GM19395 (cell line): Measurements from ENCODE around the gene TGIF1.
"Not testable (repeated sequence)": the region's sequence is repeated elsewhere in the genome, so short reads cannot be mapped to it uniquely, and the experiment has no call there.

Experiments
- ATAC-seq: cut with Tn5 transposase; IDR thresholded peaks from one replicate; pipeline ENCODE4 v1.9.1; 2021; ENCODE audit warnings: mild to moderate bottlenecking, moderate library complexity; ENCODE audit not compliant: unreplicated experiment

The TGIF1 gene

GRCh38 chr18:3455090-3455635 lies 5.2 kb downstream of the TGIF1 start:
- ATAC-seq: no peak

- ATAC-seq: no peak
These were observed 6.1 kb downstream of the TGIF1 start for GRCh38 chr18:3455907-3456685.

- ATAC-seq: no peak
These were observed 6.7 kb downstream of the TGIF1 start for GRCh38 chr18:3456686-3457069.

GRCh38 chr18:3457261-3457724 lies 7.3 kb downstream of the TGIF1 start:
- no peak for ATAC-seq

- ATAC-seq: no peak
These were observed 8.4 kb downstream of the TGIF1 start for GRCh38 chr18:3458378-3458777.

- no peak for ATAC-seq
These were observed 9.2 kb downstream of the TGIF1 start for GRCh38 chr18:3458952-3459853.

- ATAC-seq: no peak
These were observed 10.9 kb downstream of the TGIF1 start for GRCh38 chr18:3460823-3461398.

GRCh38 chr18:3461704-3462103 lies 11.7 kb downstream of the TGIF1 start:
- ATAC-seq: no peak

- no peak for ATAC-seq
These were observed 13.1 kb downstream of the TGIF1 start for GRCh38 chr18:3463051-3463450.

- no peak for ATAC-seq
These were observed 16.1 kb downstream of the TGIF1 start for GRCh38 chr18:3466045-3466444.

- no peak for ATAC-seq
These were observed 16.9 kb downstream of the TGIF1 start for GRCh38 chr18:3466872-3467271.

GRCh38 chr18:3468066-3468705 lies 18.2 kb downstream of the TGIF1 start:
- no peak for ATAC-seq

GRCh38 chr18:3468833-3469232 lies 18.9 kb downstream of the TGIF1 start:
- ATAC-seq: no peak

GRCh38 chr18:3471141-3471648 lies 21.2 kb downstream of the TGIF1 start:
- no peak for ATAC-seq

- not testable (repeated sequence) for ATAC-seq
These were observed 22.1 kb downstream of the TGIF1 start for GRCh38 chr18:3472121-3472520.

GRCh38 chr18:3472681-3473544 lies 22.9 kb downstream of the TGIF1 start:
- peak; percentile 85 for ATAC-seq

- ATAC-seq: no peak
These were observed 28.4 kb downstream of the TGIF1 start for GRCh38 chr18:3478262-3478978.

GRCh38 chr18:3479978-3480509 lies 30.1 kb downstream of the TGIF1 start:
- ATAC-seq: no peak
